ENCODE results near the gene CADPS2.
"Not testable (repeated sequence)": the region's sequence is repeated elsewhere in the genome, so short reads cannot be mapped to it uniquely, and the experiment has no call there.

The CADPS2 gene

DNA sequence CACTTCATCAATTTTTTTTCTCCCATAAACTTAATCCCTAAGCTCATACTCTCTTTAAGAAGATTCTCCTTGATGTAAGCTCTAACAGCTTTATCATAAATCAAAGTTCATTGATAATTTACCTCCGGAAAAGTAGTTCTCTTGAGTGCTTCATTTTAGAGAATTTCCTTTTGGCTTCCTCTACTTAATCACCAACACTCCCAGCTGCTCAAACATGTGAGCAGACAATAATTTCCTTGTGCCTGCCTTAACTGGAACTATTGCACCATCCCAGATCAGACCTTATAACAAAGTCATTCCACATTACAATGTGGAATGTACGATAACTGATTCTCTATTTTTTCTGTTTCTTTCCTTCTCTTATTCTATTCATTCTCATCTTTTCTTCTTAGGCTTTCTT lies 587.6 kb downstream of the CADPS2 start:
- no peak overlapping the region for H3K4me3 ChIP-seq (ENCODE audit: low read length)
- TF ChIP-seq ZNF274 (IDR thresholded peaks at IDR 0.05; ENCODE audit: low read depth, low read length), result no peak

- H3K4me3 ChIP-seq (ENCODE audit: low read length), result no peak overlapping the region
- no peak for TF ChIP-seq ZNF274 (IDR thresholded peaks at IDR 0.05; ENCODE audit: low read depth, low read length)
Measured at GRCh38 chr7:122298131-122298530, 588.1 kb downstream of the CADPS2 start.

DNA sequence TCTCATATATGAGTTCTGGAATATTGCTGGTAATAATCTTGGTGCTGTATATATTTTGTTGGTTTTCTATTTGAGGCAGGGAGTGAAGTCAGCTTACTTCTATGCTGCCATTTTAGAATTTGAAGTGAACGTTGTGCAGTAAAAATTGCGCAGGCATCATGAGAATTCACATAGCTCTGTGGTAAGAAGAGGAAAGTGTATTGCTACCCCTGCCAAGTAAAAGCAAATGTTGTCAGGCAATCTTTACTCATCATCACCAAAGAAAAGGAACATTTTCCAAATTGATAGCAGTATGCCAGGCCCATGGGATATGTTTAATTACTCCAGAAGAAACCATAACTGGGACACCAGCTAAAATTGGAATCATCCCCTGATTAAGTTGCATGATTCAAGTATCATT lies 595.1 kb downstream of the CADPS2 start:
- H3K4me3 ChIP-seq (ENCODE audit: low read length), result no peak overlapping the region
- no peak for TF ChIP-seq ZNF274 (IDR thresholded peaks at IDR 0.05; ENCODE audit: low read depth, low read length)

DNA sequence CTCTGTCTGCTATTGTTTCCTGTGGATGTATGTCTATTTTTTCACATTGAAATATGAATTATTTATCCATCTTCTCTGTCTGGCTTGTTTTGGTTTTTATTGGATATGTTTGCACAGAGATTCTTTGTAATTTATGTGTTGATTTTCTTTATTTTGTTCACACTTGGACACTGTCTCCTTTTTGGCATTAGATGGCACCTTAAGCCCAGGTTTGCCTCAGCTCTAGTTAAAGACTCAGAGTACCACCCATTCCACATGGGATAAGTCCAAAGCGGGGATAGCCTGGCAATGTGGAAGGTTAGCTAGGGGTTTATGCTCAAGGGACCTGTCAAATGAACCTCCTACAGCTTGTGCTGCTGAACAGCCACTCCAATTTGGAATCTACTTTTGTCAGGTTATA lies 595.8 kb downstream of the CADPS2 start:
- TF ChIP-seq ZNF274 (IDR thresholded peaks at IDR 0.05; ENCODE audit: low read depth, low read length), result no peak
- H3K4me3 ChIP-seq (ENCODE audit: low read length), result no peak overlapping the region

GRCh38 chr7:122289426-122289825 lies 596.8 kb downstream of the CADPS2 start:
- no peak for TF ChIP-seq ZNF274 (IDR thresholded peaks at IDR 0.05; ENCODE audit: low read depth, low read length)

GRCh38 chr7:122284608-122285007 lies 601.7 kb downstream of the CADPS2 start:
- H3K4me3 ChIP-seq (ENCODE audit: low read length), result not testable (repeated sequence)

More at GRCh38 chr7:122289426-122289825, 596.8 kb downstream of the CADPS2 start:
- no peak overlapping the region for H3K4me3 ChIP-seq (ENCODE audit: low read length)

DNA sequence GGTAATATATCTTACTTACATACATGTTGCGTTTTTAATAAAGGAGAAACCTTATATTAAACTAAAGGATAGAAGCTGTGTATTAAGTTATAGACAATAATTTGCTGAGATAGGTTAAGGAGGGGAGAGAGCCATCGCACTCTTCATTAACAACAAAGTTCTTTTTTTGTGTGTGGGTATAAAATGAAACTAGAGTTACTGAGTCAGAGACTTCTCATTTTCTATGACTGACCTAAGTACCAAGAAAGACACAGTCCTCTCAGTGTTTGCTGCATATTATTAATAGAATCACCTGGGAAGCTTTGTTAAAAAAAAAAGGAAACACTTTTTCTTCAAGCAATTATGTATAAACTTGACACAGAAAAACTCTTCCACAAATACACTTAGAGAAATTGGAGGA lies 613.1 kb downstream of the CADPS2 start:
- no peak overlapping the region for H3K4me3 ChIP-seq (ENCODE audit: low read length)

GRCh38 chr7:122269241-122269640 lies 617.0 kb downstream of the CADPS2 start:
- H3K4me3 ChIP-seq (ENCODE audit: low read length), result no peak overlapping the region
- no peak for TF ChIP-seq ZNF274 (IDR thresholded peaks at IDR 0.05; ENCODE audit: low read depth, low read length)

More for the DNA sequence above, 613.1 kb downstream of the CADPS2 start:
- TF ChIP-seq ZNF274 (IDR thresholded peaks at IDR 0.05; ENCODE audit: low read depth, low read length), result no peak
